Panc1 (cell line): ENCODE data around the gene SSH2. TPM values are rescaled to one million over a fixed set of nuclear protein-coding genes. Genes with fewer than 3 reads are reported as not detected.
A peak's percentile ranks its signal among the peaks of the same experiment; 100 is the strongest.

Experiments used
- ATAC-seq: fragments of 200-7000 bp; cut with Tn5 transposase; 2 replicates; pipeline ENCODE4 v1.9.1; 2020; ENCODE audit warnings: mild to moderate bottlenecking, moderate library complexity
- BruUV-seq: library from RNA; stranded (reverse); fragments of 400-500 nt; replicated peaks from 2 replicates; lab custom pipeline; 2021; lab: Mats Ljungman, UMichigan
- CTCF ChIA-PET: fragments of 300-600 bp; sonication (Branson Sonifier 250); formaldehyde crosslinking; loops from one replicate; lab custom pipeline; 2022; ENCODE audit warnings: antibody characterized with exemption; lab: Charles Lee
- POLR2A ChIA-PET: fragments of 300-600 bp; sonication (Branson Sonifier 250); formaldehyde crosslinking; loops from one replicate; lab custom pipeline; 2022; ENCODE audit warnings: antibody characterized with exemption; lab: Charles Lee
- DNase-seq: peaks from one replicate; pipeline ENCODE4 v3.0.0-alpha.2; 2010; ENCODE audit warnings: low read depth, low spot score
- H3K27ac ChIP-seq: 2 replicates; pipeline ENCODE4 v1.5.1; 2011; ENCODE audit warnings: mild to moderate bottlenecking, low read length, inconsistent platforms
- H3K27me3 ChIP-seq: fragments of 200-500 bp; sonication (Bioruptor generic); 2 replicates; pipeline ENCODE4 v1.6.0; 2014; ENCODE audit warnings: low read length, inconsistent platforms; ENCODE audit not compliant: control insufficient read depth, insufficient read depth
- H3K36me3 ChIP-seq: fragments of 200-500 bp; sonication (Bioruptor generic); 2 replicates; pipeline ENCODE4 v1.5.1; 2014; ENCODE audit warnings: inconsistent platforms, mild to moderate bottlenecking, low read length, moderate library complexity; ENCODE audit not compliant: control insufficient read depth, insufficient read depth
- H3K4me1 ChIP-seq: 2 replicates; pipeline ENCODE4 v1.5.1; 2011; ENCODE audit warnings: inconsistent platforms, mild to moderate bottlenecking, low read length, moderate library complexity; ENCODE audit not compliant: control insufficient read depth, insufficient read depth
- H3K4me3 ChIP-seq, 2 experiments: 2 replicates each; pipeline ENCODE4 v1.5.1; 2011 to 2012; ENCODE audit warnings: low read depth in 2 of 2, low read length in 2 of 2, mild to moderate bottlenecking in 2 of 2, inconsistent platforms in 1 of 2, moderate library complexity in 1 of 2
- H3K9me3 ChIP-seq: fragments of 200-500 bp; sonication (Bioruptor generic); 2 replicates; pipeline ENCODE4 v1.5.1; 2014; ENCODE audit warnings: low read depth, mild to moderate bottlenecking, inconsistent platforms, low read length, moderate library complexity; ENCODE audit not compliant: control insufficient read depth, insufficient read depth
- CTCF ChIP-seq: fragments of 450-650 bp; IDR thresholded peaks from 2 replicates; pipeline ENCODE4 v1.5.1; 2017; ENCODE audit warnings: mild to moderate bottlenecking
- POLR2AphosphoS5 ChIP-seq: IDR thresholded peaks from 2 replicates; pipeline ENCODE4 v1.6.1; 2012; ENCODE audit warnings: mild to moderate bottlenecking, low read depth, low read length, moderate library complexity
- REST ChIP-seq, 2 experiments: IDR thresholded peaks; 2 replicates each; pipeline ENCODE4 v1.6.1; 2011 to 2012; ENCODE audit warnings: low read depth in 2 of 2, control low read depth in 1 of 2, low read length in 1 of 2, mild to moderate bottlenecking in 1 of 2, moderate library complexity in 1 of 2; ENCODE audit not compliant: insufficient read depth in 1 of 2
- SIN3A ChIP-seq: IDR thresholded peaks from 2 replicates; pipeline ENCODE4 v1.6.1; 2012; ENCODE audit warnings: low read depth, mild to moderate bottlenecking, low read length, moderate library complexity, borderline replicate concordance; ENCODE audit not compliant: insufficient read depth
- TCF7L2 ChIP-seq: IDR thresholded peaks from 2 replicates; pipeline ENCODE4 v1.6.1; 2011; ENCODE audit warnings: mild to moderate bottlenecking, low read depth, low read length, inconsistent platforms
- in situ Hi-C: cut with HindIII; loops from 2 replicates; pipeline ENCODE4 v1.10.0; 2016; ENCODE audit warnings: low sequenced_read_pairs, low pct_unique_long_range_greater_than_20kb
- intact Hi-C: fragments of 100-400 bp; cut with micrococcal nuclease; formaldehyde crosslinking; loops from one replicate; pipeline ENCODE4 v1.10.0; 2022; ENCODE audit not compliant: unreplicated experiment
- total RNA-seq: library from RNA; stranded (reverse); gene quantifications from one replicate; pipeline ENCODE4 v1.2.1, GENCODE V29; 2021; ENCODE audit not compliant: unreplicated experiment

SSH2 gene
- total RNA-seq, 1 experiment from 2014 or later = 30.6 TPM

- DNase-seq (no peak), ATAC-seq (peak; percentile 78)
- Histone ChIP-seq H3K27ac (peak overlapping the region; percentile 30), H3K4me3 (no peak overlapping the region), H3K4me1 (peaks cover 14% of the 10 kb centered on the region), H3K36me3 (no peaks in the 10 kb centered on the region), H3K9me3 (no peaks in the 10 kb centered on the region), H3K27me3 (no peaks in the 10 kb centered on the region)
- peak; percentile 63 for TF ChIP-seq TCF7L2
- no peak for TF ChIP-seq POLR2AphosphoS5
- in situ Hi-C loops = no loop called here
- POLR2A ChIA-PET = interaction anchor here (0.7 to 1.2 kb wide), 2 partner anchors 11 to 197 kb away, joined by 4 to 9 read pairs; no protein-coding TSS in a partner anchor
- intact Hi-C loops = no loop called here
- BruUV-seq = no TSS peak
- CTCF ChIA-PET = interaction anchor here (1.0 kb wide), 1 partner anchor 142 kb away, joined by 4 read pairs; no protein-coding TSS in a partner anchor
These were observed 196.9 kb downstream of the SSH2 start for GRCh38 chr17:29733166-29733565.

GRCh38 chr17:29732613-29733012 is 197.4 kb downstream of the SSH2 start:
- POLR2A ChIA-PET = interaction anchor here (1.2 kb wide), 1 partner anchor 12 kb away, joined by 9 read pairs; no protein-coding TSS in a partner anchor
- peak; percentile 96 for ATAC-seq
- H3K9me3 ChIP-seq = no peaks in the 10 kb centered on the region
- in situ Hi-C loops = no loop called here
- CTCF ChIA-PET = interaction anchor here (1.0 kb wide), 1 partner anchor 141 kb away, joined by 4 read pairs; no protein-coding TSS in a partner anchor
- H3K27ac ChIP-seq = peak overlapping the region; percentile 30
- H3K36me3 ChIP-seq = no peaks in the 10 kb centered on the region
- no peak overlapping the region for H3K4me3 ChIP-seq
- intact Hi-C loops = no loop called here
- peaks cover 14% of the 10 kb centered on the region for H3K4me1 ChIP-seq
- no peaks in the 10 kb centered on the region for H3K27me3 ChIP-seq
- DNase-seq = peak; percentile 43
- TF ChIP-seq TCF7L2 (no peak), CTCF (no peak), SIN3A (no peak), REST (IDR thresholded peaks at IDR 0.05; ENCODE audit: insufficient read depth in 1 of 2, low read depth in 2 of 2, low read length in 1 of 2) (no peak), POLR2AphosphoS5 (no peak)
- no TSS peak for BruUV-seq

- ATAC-seq (no peak), DNase-seq (no peak)
- in situ Hi-C loops (no loop called here), intact Hi-C loops (no loop called here)
- peak overlapping the region; percentile 30 for H3K27ac ChIP-seq
- BruUV-seq = no TSS peak
- H3K36me3 ChIP-seq = no peaks in the 10 kb centered on the region
- H3K4me3 ChIP-seq = no peak overlapping the region
- H3K27me3 ChIP-seq = no peaks in the 10 kb centered on the region
- no peaks in the 10 kb centered on the region for H3K9me3 ChIP-seq
- H3K4me1 ChIP-seq = peaks cover 14% of the 10 kb centered on the region
- ChIA-PET POLR2A (interaction anchor here (1.2 kb wide), 1 partner anchor 12 kb away, joined by 9 read pairs; no protein-coding TSS in a partner anchor), CTCF (no interaction called here)
- TF ChIP-seq POLR2AphosphoS5 (no peak), SIN3A (no peak), CTCF (no peak), REST (IDR thresholded peaks at IDR 0.05; ENCODE audit: insufficient read depth in 1 of 2, low read depth in 2 of 2, low read length in 1 of 2) (no peak), TCF7L2 (no peak)
These were observed 197.8 kb downstream of the SSH2 start for GRCh38 chr17:29732209-29732608.
